GM12892 (cell line): ENCODE data around the gene ATG3.

Source experiments
- POLR2A ChIP-seq: IDR thresholded peaks from 2 replicates; pipeline ENCODE4 v1.6.1; 2011; ENCODE audit warnings: low read depth, low read length, control low read depth
- POLR2AphosphoS5 ChIP-seq: IDR thresholded peaks from 2 replicates; pipeline ENCODE4 v1.6.1; 2011; ENCODE audit warnings: low read depth, low read length, control low read depth

DNA sequence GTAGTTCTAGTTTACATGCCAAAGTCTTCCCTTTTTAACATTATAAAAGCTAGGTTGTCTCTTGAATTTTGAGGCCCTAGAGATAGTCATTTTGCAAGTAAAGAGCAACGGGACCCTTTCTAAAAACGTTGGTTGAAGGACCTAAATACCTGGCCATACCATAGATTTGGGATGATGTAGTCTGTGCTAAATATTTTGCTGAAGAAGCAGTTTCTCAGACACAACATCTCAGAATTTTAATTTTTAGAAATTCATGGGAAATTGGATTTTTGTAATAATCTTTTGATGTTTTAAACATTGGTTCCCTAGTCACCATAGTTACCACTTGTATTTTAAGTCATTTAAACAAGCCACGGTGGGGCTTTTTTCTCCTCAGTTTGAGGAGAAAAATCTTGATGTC, 21.3 kb upstream of the ATG3 start:
- TF ChIP-seq POLR2AphosphoS5 = no peak
- TF ChIP-seq POLR2A = no peak
